Hippocampal formation (tissue), 2 donors: Measurements from ENCODE around the gene ABCD1.
"Not testable (repeated sequence)": the region's sequence is repeated elsewhere in the genome, so short reads cannot be mapped to it uniquely, and the experiment has no call there.

Experiments used
- DNase-seq, 2 donors: peaks; one replicate each; lab custom pipeline; 2025; lab: John Stamatoyannopoulos, UW

ABCD1 gene

GRCh38 chrX:153724252-153725038 is at the start of gene ABCD1, which contains the start of gene BCAP31:
TSS of gene ABCD1 (plus strand) at chrX:153724856. CDS start at chrX:153725267, 411 bp downstream.
TSS of gene BCAP31 (minus strand) at chrX:153724387. CDS start at chrX:153723244, 1,143 bp downstream.
- peak; percentile 81 to 95 for DNase-seq

- no peak for DNase-seq
Observed at GRCh38 chrX:153681175-153681574, 43.5 kb upstream of the ABCD1 start.

- not testable (repeated sequence) for DNase-seq
Observed at GRCh38 chrX:153683486-153683885, 41.2 kb upstream of the ABCD1 start.

GRCh38 chrX:153684467-153685155 is 40.0 kb upstream of the ABCD1 start:
- DNase-seq = no peak

GRCh38 chrX:153685156-153685536 is 39.5 kb upstream of the ABCD1 start:
- DNase-seq = no peak

- no peak for DNase-seq
Observed at GRCh38 chrX:153685751-153686696, 38.6 kb upstream of the ABCD1 start.

- DNase-seq = no peak
Observed at GRCh38 chrX:153686711-153687110, 37.9 kb upstream of the ABCD1 start.

GRCh38 chrX:153687121-153688039 is 37.3 kb upstream of the ABCD1 start, which contains the start of gene SLC6A8:
TSS of gene SLC6A8 (plus strand) at chrX:153687926. CDS start at chrX:153688575, 649 bp downstream.
- peak; percentile 42 to 77 for DNase-seq

- no peak for DNase-seq
Observed at GRCh38 chrX:153688071-153688470, 36.6 kb upstream of the ABCD1 start.

- no peak for DNase-seq
Observed at GRCh38 chrX:153688506-153688905, 36.1 kb upstream of the ABCD1 start.

GRCh38 chrX:153688911-153689590 is 35.6 kb upstream of the ABCD1 start:
- peak; percentile 40 to 63 for DNase-seq

- DNase-seq = no peak
Observed at GRCh38 chrX:153689654-153690465, 34.8 kb upstream of the ABCD1 start.

GRCh38 chrX:153690466-153690865 is 34.2 kb upstream of the ABCD1 start:
- no peak for DNase-seq

GRCh38 chrX:153691032-153691827 is 33.4 kb upstream of the ABCD1 start:
- not testable (repeated sequence) for DNase-seq

- DNase-seq = no peak
Observed at GRCh38 chrX:153692003-153692402, 32.7 kb upstream of the ABCD1 start.

- DNase-seq = no peak
Observed at GRCh38 chrX:153692611-153693156, 32.0 kb upstream of the ABCD1 start.

GRCh38 chrX:153693216-153694086 is 31.2 kb upstream of the ABCD1 start:
- no peak for DNase-seq
